Left lung (tissue), 10 donors: ENCODE data around the gene CPSF2. TPM values are rescaled to one million over a fixed set of nuclear protein-coding genes. Genes with fewer than 3 reads are reported as not detected.

Experiments
- ATAC-seq: fragments of 200-7000 bp; cut with Tn5 transposase; one replicate; pipeline ENCODE4 v1.9.1; 2020; ENCODE audit warnings: moderate library complexity
- DNase-seq, 4 donors: peaks; one replicate each; pipeline ENCODE4 v3.0.0-alpha.2; 2013 to 2020
- H3K27ac ChIP-seq, 2 donors: fragments of 200-600 bp; sonication (generic) in 1 of 2; one replicate each; pipeline versions ENCODE4 v1.5.0 to v1.8.0; 2020 to 2021
- H3K27me3 ChIP-seq, 2 donors: fragments of 200-600 bp; sonication (generic) in 1 of 2; one replicate each; pipeline versions ENCODE4 v1.5.0 to v1.8.0; 2020 to 2021
- H3K36me3 ChIP-seq, 2 donors: fragments of 200-600 bp; sonication (generic) in 1 of 2; one replicate each; pipeline versions ENCODE4 v1.5.0 to v1.8.0; 2020 to 2021
- H3K4me1 ChIP-seq, 2 donors: fragments of 200-600 bp; one replicate each; pipeline ENCODE4 v1.8.0; 2021
- H3K4me3 ChIP-seq, 2 donors: fragments of 200-600 bp; sonication (generic) in 1 of 2; one replicate each; pipeline versions ENCODE4 v1.5.0 to v1.8.0; 2020 to 2021; ENCODE audit warnings: mild to moderate bottlenecking in 1 of 2
- H3K9me3 ChIP-seq, 2 donors: fragments of 200-600 bp; sonication (generic) in 1 of 2; one replicate each; pipeline versions ENCODE4 v1.5.0 to v1.8.0; 2020 to 2021
- CTCF ChIP-seq, 2 donors: fragments of 200-600 bp; sonication (generic) in 1 of 2; IDR thresholded peaks; one replicate each; pipeline versions ENCODE4 v1.5.0 to v1.8.0; 2021; ENCODE audit warnings: antibody characterized with exemption in 2 of 2
- intact Hi-C, 2 donors: fragments of 100-400 bp; cut with DNase I; formaldehyde crosslinking; loops; one replicate each; pipeline versions ENCODE4 v1.11.2 to v1.14.2; 2022
- polyA plus RNA-seq, 6 donors: library from polyadenylated mRNA; unstranded; fragments of 120-200 nt; gene quantifications; one replicate each; pipeline ENCODE4 v1.2.1, GENCODE V29; 2013; ENCODE audit not compliant: insufficient read length in 6 of 6
- total RNA-seq, 2 donors: library from RNA; stranded (reverse); fragmentation: NEBNext Ultra II Directional; extraction: Animal tissue kit (Norgen Biotek cat#: 25700); gene quantifications; one replicate each; pipeline ENCODE4 v1.2.1, GENCODE V29; 2021
- donor health status: DM: no; HTN: yes; CAD: no.
- donor health status: DM: no; HTN: no; CAD: no.

The CPSF2 gene
- total and polyA plus RNA-seq, 8 donors, result 51.8 to 64.6 (median 57.7) TPM

- no peaks in the 10 kb centered on the region for H3K9me3 ChIP-seq
- H3K27ac ChIP-seq, result no peak overlapping the region
- ATAC-seq, result no peak
- intact Hi-C loops, result no loop called here
- peaks cover 0 to 98% of the 10 kb centered on the region in 2 donors for H3K36me3 ChIP-seq
- no peaks in the 10 kb centered on the region for H3K27me3 ChIP-seq
- DNase-seq, result no peak
- no peaks in the 10 kb centered on the region for H3K4me1 ChIP-seq
- no peak for TF ChIP-seq CTCF (IDR thresholded peaks at IDR 0.05)
- no peak overlapping the region for H3K4me3 ChIP-seq
Observed at GRCh38 chr14:92144708-92145107, 22.9 kb downstream of the CPSF2 start.

- peak in 2 of 4 donors; percentile 29 to 43 for DNase-seq
- TF ChIP-seq CTCF (IDR thresholded peaks at IDR 0.05), result no peak
- Histone ChIP-seq H3K36me3 (peaks cover 0 to 75% of the 10 kb centered on the region in 2 donors), H3K27ac (peak overlapping the region in 1 of 2 donors; percentile 27), H3K9me3 (no peaks in the 10 kb centered on the region), H3K4me3 (no peak overlapping the region), H3K4me1 (no peaks in the 10 kb centered on the region), H3K27me3 (no peaks in the 10 kb centered on the region)
- intact Hi-C loops, result no loop called here
- ATAC-seq, result peak; percentile 97
Observed at GRCh38 chr14:92153581-92153980, 31.8 kb downstream of the CPSF2 start.

- intact Hi-C loops, result no loop called here
- Histone ChIP-seq H3K4me3 (no peak overlapping the region), H3K27ac (peak overlapping the region in 1 of 2 donors; percentile 27), H3K9me3 (no peaks in the 10 kb centered on the region), H3K4me1 (no peaks in the 10 kb centered on the region), H3K36me3 (peaks cover 0 to 75% of the 10 kb centered on the region in 2 donors), H3K27me3 (no peaks in the 10 kb centered on the region)
- no peak for ATAC-seq
- no peak for TF ChIP-seq CTCF (IDR thresholded peaks at IDR 0.05)
- DNase-seq, result no peak
Observed at GRCh38 chr14:92154283-92154942, 32.6 kb downstream of the CPSF2 start.

- TF ChIP-seq CTCF (IDR thresholded peaks at IDR 0.05), result no peak
- no peaks in the 10 kb centered on the region for H3K9me3 ChIP-seq
- peaks cover 8 to 13% of the 10 kb centered on the region in 2 donors for H3K4me1 ChIP-seq
- H3K36me3 ChIP-seq, result peaks cover 0 to 97% of the 10 kb centered on the region in 2 donors
- H3K27ac ChIP-seq, result no peak overlapping the region
- ATAC-seq, result peak; percentile 85
- peak in 1 of 4 donors; percentile 3 for DNase-seq
- no peaks in the 10 kb centered on the region for H3K27me3 ChIP-seq
- H3K4me3 ChIP-seq, result no peak overlapping the region
- intact Hi-C loops, result no loop called here
Observed at GRCh38 chr14:92160619-92161018, 38.9 kb downstream of the CPSF2 start.

GRCh38 chr14:92161521-92161920, 39.8 kb downstream of the CPSF2 start:
- no peak overlapping the region for H3K4me3 ChIP-seq
- ATAC-seq (no peak), DNase-seq (no peak)
- peaks cover 0 to 97% of the 10 kb centered on the region in 2 donors for H3K36me3 ChIP-seq
- H3K27ac ChIP-seq, result no peak overlapping the region
- H3K4me1 ChIP-seq, result peaks cover 8 to 13% of the 10 kb centered on the region in 2 donors
- no peaks in the 10 kb centered on the region for H3K9me3 ChIP-seq
- no peaks in the 10 kb centered on the region for H3K27me3 ChIP-seq
- no peak for TF ChIP-seq CTCF (IDR thresholded peaks at IDR 0.05)
- intact Hi-C loops, result no loop called here
